Fibroblast of lung (primary cell): ENCODE results near the gene DNAH17. TPM values are rescaled to one million over a fixed set of nuclear protein-coding genes. Genes with fewer than 3 reads are reported as not detected.

Experiments used
- DNase-seq, 2 donors: peaks; one replicate each; pipeline versions ENCODE4 v3.0.0 to v3.0.0-alpha.2; 2010; ENCODE audit warnings: low read depth in 2 of 2
- H2AFZ ChIP-seq: 2 replicates; pipeline ENCODE4 v1.5.1; 2012; ENCODE audit warnings: low read length, control low read depth, inconsistent platforms
- H3K27ac ChIP-seq: 2 replicates; pipeline ENCODE4 v1.5.1; 2011; ENCODE audit warnings: low read length, control low read depth; ENCODE audit not compliant: insufficient read depth
- H3K27me3 ChIP-seq: 2 replicates; pipeline ENCODE4 v1.5.1; 2011; ENCODE audit warnings: mild to moderate bottlenecking, low read length; ENCODE audit not compliant: control insufficient read depth, insufficient read depth
- H3K36me3 ChIP-seq: 2 replicates; pipeline ENCODE4 v1.5.1; 2011; ENCODE audit warnings: low read length; ENCODE audit not compliant: control insufficient read depth, insufficient read depth
- H3K4me1 ChIP-seq: 2 replicates; pipeline ENCODE4 v1.5.1; 2011; ENCODE audit warnings: low read length; ENCODE audit not compliant: control insufficient read depth, insufficient read depth; ENCODE audit errors: extremely low read depth
- H3K4me2 ChIP-seq: 2 replicates; pipeline ENCODE4 v1.5.1; 2011; ENCODE audit warnings: low read length, control low read depth; ENCODE audit not compliant: insufficient read depth; ENCODE audit errors: extremely low read depth
- H3K4me3 ChIP-seq, 4 experiments: fragments of 200-600 bp in 1 of 4; sonication (generic) in 1 of 4; replicated peaks in 1 of 4; 2 replicates each; pipeline ENCODE4 v1.5.1; 2011 to 2016; ENCODE audit warnings: low read length in 4 of 4, low read depth in 3 of 4, mild to moderate bottlenecking in 3 of 4, control low read depth in 2 of 4, inconsistent platforms in 1 of 4, mixed read lengths in 1 of 4; ENCODE audit not compliant: insufficient read depth in 1 of 4; ENCODE audit errors: control extremely low read depth in 1 of 4
- H3K79me2 ChIP-seq: 2 replicates; pipeline ENCODE4 v1.5.1; 2012; ENCODE audit warnings: mild to moderate bottlenecking, low read length, inconsistent platforms; ENCODE audit not compliant: control insufficient read depth, insufficient read depth
- H3K9ac ChIP-seq: 2 replicates; pipeline ENCODE4 v1.5.1; 2011; ENCODE audit warnings: mild to moderate bottlenecking, low read length, control low read depth; ENCODE audit not compliant: insufficient read depth
- H3K9me3 ChIP-seq: 2 replicates; pipeline ENCODE4 v1.5.1; 2012; ENCODE audit warnings: low read depth, low read length; ENCODE audit not compliant: control insufficient read depth, insufficient read depth
- H4K20me1 ChIP-seq: 2 replicates; pipeline ENCODE4 v1.5.1; 2011; ENCODE audit warnings: low read length; ENCODE audit not compliant: control insufficient read depth, insufficient read depth; ENCODE audit errors: extremely low read depth
- EZH2 ChIP-seq: IDR thresholded peaks from 2 replicates; pipeline ENCODE4 v1.5.1; 2012; ENCODE audit warnings: low read length, control low read depth, mild to moderate bottlenecking; ENCODE audit errors: missing control alignments
- polyA plus RNA-seq, 2 donors: library from polyadenylated mRNA; depleted of rRNA in 1 of 2; stranded (reverse) in 1 of 2; unstranded in 1 of 2; fragments of >200 nt; gene quantifications; 2 replicates each; pipeline ENCODE4 v1.2.1, GENCODE V29; 2011 to 2012; ENCODE audit warnings: missing spikeins in 1 of 2
- total RNA-seq: library from RNA; depleted of rRNA; stranded (reverse); fragments of >200 nt; gene quantifications from 2 replicates; pipeline ENCODE4 v1.2.1, GENCODE V29; 2014
- TF ChIP-seq, protein P1 (sequence below), 2 donors: IDR thresholded peaks in 1 of 2; conservative IDR thresholded peaks in 1 of 2; 1 replicate in 1 of 2; 2 replicates in 1 of 2; pipeline ENCODE4 v1.5.1; 2011 to 2012; ENCODE audit warnings: low read length in 2 of 2, control low read depth in 1 of 2, inconsistent platforms in 1 of 2, low read depth in 1 of 2, mild to moderate bottlenecking in 1 of 2

Gene DNAH17
- total and polyA plus RNA-seq, 2 donors (not counting 1 experiment from before 2014, with no cell fraction given) = not detected

DNA sequence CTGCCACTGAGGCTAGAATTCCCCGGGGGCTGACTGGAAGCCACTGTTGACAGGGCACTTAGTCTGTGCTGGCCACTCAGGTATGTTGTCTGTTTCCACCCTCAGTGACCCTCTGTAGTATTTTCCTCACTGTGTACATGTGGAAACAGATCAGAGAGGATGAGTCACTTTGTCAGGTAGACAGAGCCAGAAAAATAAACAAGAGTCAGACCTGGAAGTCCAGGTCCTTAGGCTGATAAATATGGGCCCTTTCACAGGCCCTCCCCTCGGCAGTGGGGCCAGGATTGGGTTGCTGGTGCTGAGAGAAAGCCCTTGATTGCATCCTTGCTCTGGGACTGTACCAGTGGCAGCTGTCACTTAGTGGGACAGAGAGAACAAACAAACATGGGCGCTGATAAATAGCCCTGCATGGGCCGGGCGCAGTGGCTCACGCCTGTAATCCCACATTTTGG lies 177.5 kb downstream of the DNAH17 start:
- Histone ChIP-seq H3K27ac (no peak overlapping the region), H3K4me3 (no peak overlapping the region), H3K9ac (no peak overlapping the region), H3K4me1 (peaks cover 12% of the 10 kb centered on the region), H3K36me3 (peaks cover 39% of the 10 kb centered on the region), H2AFZ (no peak overlapping the region), H3K9me3 (no peaks in the 10 kb centered on the region), H3K4me2 (no peak overlapping the region), H3K79me2 (peaks cover 36% of the 10 kb centered on the region), H3K27me3 (no peaks in the 10 kb centered on the region), H4K20me1 (no peaks in the 10 kb centered on the region)
- TF ChIP-seq EZH2 = no peak
- TF ChIP-seq, protein P1, sequence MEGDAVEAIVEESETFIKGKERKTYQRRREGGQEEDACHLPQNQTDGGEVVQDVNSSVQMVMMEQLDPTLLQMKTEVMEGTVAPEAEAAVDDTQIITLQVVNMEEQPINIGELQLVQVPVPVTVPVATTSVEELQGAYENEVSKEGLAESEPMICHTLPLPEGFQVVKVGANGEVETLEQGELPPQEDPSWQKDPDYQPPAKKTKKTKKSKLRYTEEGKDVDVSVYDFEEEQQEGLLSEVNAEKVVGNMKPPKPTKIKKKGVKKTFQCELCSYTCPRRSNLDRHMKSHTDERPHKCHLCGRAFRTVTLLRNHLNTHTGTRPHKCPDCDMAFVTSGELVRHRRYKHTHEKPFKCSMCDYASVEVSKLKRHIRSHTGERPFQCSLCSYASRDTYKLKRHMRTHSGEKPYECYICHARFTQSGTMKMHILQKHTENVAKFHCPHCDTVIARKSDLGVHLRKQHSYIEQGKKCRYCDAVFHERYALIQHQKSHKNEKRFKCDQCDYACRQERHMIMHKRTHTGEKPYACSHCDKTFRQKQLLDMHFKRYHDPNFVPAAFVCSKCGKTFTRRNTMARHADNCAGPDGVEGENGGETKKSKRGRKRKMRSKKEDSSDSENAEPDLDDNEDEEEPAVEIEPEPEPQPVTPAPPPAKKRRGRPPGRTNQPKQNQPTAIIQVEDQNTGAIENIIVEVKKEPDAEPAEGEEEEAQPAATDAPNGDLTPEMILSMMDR (conservative IDR thresholded peaks at IDR 0.05 in 1 of 2, IDR thresholded peaks at IDR 0.05 in 1 of 2; ENCODE audit: low read depth in 1 of 2, low read length in 2 of 2) = no peak
- no peak for DNase-seq

DNA sequence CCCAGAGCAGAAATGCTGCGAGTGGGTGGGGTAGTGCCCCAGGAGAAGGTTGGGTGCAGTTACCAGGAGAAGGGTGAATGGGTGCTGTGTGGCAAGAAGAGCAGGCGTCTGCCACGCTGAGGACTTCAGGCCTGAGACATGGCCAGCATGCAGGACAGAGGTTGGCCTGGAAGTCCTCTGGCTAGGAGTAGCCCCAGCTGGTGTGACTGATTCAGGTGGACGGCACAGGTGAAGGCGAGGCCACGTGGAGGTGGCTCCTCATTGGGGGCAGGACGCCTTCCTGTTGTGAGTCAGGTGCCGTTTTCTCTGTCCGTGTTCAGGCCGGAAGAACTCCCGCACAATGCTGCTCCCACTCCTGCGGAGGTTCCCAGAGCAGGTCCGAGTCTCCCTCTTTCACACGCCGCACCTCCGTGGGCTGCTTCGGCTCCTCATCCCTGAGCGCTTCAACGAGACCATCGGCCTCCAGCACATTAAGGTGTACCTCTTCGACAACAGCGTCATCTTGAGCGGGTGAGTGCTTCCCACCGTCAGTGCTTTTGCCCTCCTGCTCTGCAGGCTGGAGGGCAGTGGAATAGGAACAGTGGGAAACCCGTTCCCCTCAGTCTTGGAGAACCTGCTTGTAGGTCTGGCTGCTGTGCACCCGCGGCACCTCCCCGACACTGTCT lies 178.0 kb downstream of the DNAH17 start:
- peaks cover 37% of the 10 kb centered on the region for H3K79me2 ChIP-seq
- no peak overlapping the region for H3K4me2 ChIP-seq
- H3K9ac ChIP-seq = no peak overlapping the region
- H4K20me1 ChIP-seq = no peaks in the 10 kb centered on the region
- no peak overlapping the region for H3K4me3 ChIP-seq
- DNase-seq = no peak
- no peak overlapping the region for H3K27ac ChIP-seq
- peaks cover 12% of the 10 kb centered on the region for H3K4me1 ChIP-seq
- H3K9me3 ChIP-seq = no peaks in the 10 kb centered on the region
- no peaks in the 10 kb centered on the region for H3K27me3 ChIP-seq
- TF ChIP-seq EZH2 = no peak
- TF ChIP-seq, protein P1 (conservative IDR thresholded peaks at IDR 0.05 in 1 of 2, IDR thresholded peaks at IDR 0.05 in 1 of 2; ENCODE audit: low read depth in 1 of 2, low read length in 2 of 2) = no peak
- H3K36me3 ChIP-seq = peaks cover 36% of the 10 kb centered on the region
- no peak overlapping the region for H2AFZ ChIP-seq

DNA sequence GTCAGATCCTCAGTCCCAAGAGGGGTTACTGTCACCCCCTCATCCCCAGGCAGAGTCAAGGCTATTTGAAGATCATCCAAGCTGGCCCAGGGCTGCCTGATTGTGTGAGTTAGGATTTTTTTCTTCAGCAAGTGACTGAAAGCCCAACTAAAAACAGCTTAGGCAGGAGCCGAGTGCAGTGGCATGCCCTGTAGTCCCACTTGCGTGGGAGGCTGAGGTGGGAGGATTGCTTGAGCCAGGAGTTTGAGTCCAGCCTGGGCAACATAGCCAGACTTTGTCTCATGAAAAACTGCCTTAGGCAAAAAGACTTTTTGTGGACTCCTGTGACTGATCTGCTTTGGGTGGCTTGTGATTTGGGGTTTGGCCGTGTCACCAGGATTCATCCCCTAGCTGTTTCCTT lies 178.8 kb downstream of the DNAH17 start:
- Histone ChIP-seq H2AFZ (no peak overlapping the region), H3K79me2 (peaks cover 41% of the 10 kb centered on the region), H4K20me1 (no peaks in the 10 kb centered on the region), H3K4me3 (no peak overlapping the region), H3K36me3 (peaks cover 36% of the 10 kb centered on the region), H3K4me2 (no peak overlapping the region), H3K27me3 (no peaks in the 10 kb centered on the region), H3K9me3 (no peaks in the 10 kb centered on the region), H3K27ac (peak overlapping the region; percentile 76), H3K4me1 (peaks cover 12% of the 10 kb centered on the region), H3K9ac (no peak overlapping the region)
- DNase-seq = no peak
- TF ChIP-seq, protein P1 (conservative IDR thresholded peaks at IDR 0.05 in 1 of 2, IDR thresholded peaks at IDR 0.05 in 1 of 2; ENCODE audit: low read depth in 1 of 2, low read length in 2 of 2) = no peak
- TF ChIP-seq EZH2 = no peak
